Measurements from ENCODE around the gene SPATA13. TPM values are rescaled to one million over a fixed set of nuclear protein-coding genes. Genes with fewer than 3 reads are reported as not detected.
"Not testable (repeated sequence)": the region's sequence is repeated elsewhere in the genome, so short reads cannot be mapped to it uniquely, and the experiment has no call there.

Gene SPATA13
- total RNA-seq, 1 donor from 2014 or later = 11.8 TPM

DNA sequence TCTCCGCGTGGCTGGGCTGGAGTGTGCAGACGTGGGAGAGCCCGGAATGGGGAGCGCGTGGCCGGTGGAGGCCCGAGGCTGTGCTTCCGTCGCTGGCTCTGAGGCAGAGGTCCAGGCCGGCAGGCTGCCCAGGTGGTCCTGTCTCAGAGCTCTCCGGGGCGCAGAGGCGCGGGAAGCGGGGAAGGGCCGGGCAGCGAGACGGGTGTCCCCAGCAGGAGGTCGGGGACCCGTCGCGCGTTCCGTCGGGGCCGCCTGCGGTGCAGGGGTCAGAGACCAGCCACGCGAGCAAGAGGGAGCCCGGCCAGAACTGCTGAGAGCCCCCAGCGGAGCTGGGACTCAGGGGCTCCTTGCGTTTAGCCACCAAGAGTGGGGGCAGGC lies 147.5 kb downstream of the SPATA13 start:
- no peaks in the 10 kb centered on the region for H3K4me1 Mint-ChIP-seq
- ChIA-PET POLR2A (no interaction called here), CTCF (no interaction called here)
- no peaks in the 10 kb centered on the region for H3K9me3 Mint-ChIP-seq
- DNase-seq (no peak), ATAC-seq (ENCODE audit: low read depth) (no peak)
- no peak overlapping the region for H3K4me3 Mint-ChIP-seq
- H3K27ac Mint-ChIP-seq = no peak overlapping the region
- H3K27me3 Mint-ChIP-seq = peaks cover 4% of the 10 kb centered on the region
- TF ChIP-seq CTCF (IDR thresholded peaks at IDR 0.05) = no peak
- intact Hi-C loops (cut with micrococcal nuclease) = no loop called here
- H3K36me3 Mint-ChIP-seq (ENCODE audit: low read depth) = peaks cover 10% of the 10 kb centered on the region

GRCh38 chr13:24308488-24309020 lies 148.0 kb downstream of the SPATA13 start:
- H3K4me3 Mint-ChIP-seq = no peak overlapping the region
- H3K27ac Mint-ChIP-seq = no peak overlapping the region
- H3K4me1 Mint-ChIP-seq = no peaks in the 10 kb centered on the region
- ChIA-PET POLR2A (no interaction called here), CTCF (no interaction called here)
- H3K27me3 Mint-ChIP-seq = peaks cover 4% of the 10 kb centered on the region
- peaks cover 5% of the 10 kb centered on the region for H3K36me3 Mint-ChIP-seq (ENCODE audit: low read depth)
- TF ChIP-seq CTCF (IDR thresholded peaks at IDR 0.05) = no peak
- ATAC-seq (ENCODE audit: low read depth) (no peak), DNase-seq (no peak)
- intact Hi-C loops (cut with micrococcal nuclease) = no loop called here
- H3K9me3 Mint-ChIP-seq = no peaks in the 10 kb centered on the region

DNA sequence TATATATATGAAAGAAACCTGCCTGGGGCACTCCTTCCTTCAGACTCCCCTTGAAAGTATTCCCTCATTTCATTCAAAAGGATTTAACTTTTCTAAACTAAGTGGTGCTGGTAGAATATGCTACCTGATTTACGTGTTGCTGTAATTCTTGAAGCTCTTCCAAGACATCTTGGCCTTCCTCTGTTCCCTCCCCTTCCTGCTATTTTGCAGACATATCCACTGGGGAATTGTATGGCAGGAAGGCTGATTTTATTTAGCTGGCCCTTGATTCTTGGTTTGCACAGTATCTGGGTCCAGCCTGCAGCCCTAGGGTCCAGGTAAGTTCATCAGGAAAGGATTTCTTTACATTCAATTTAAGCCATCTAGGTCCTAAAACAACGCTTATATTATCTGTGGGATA lies 148.8 kb downstream of the SPATA13 start, which contains the start of gene C1QTNF9:
TSS of gene C1QTNF9 (plus strand) at position 281 of the 400 bp plus-strand sequence. CDS start 6,424 bp downstream, outside the sequence.
- H3K27ac Mint-ChIP-seq; H3K27me3 Mint-ChIP-seq; CTCF ChIA-PET; H3K4me3 Mint-ChIP-seq; intact Hi-C loops (cut with micrococcal nuclease); POLR2A ChIA-PET; ATAC-seq (ENCODE audit: low read depth); H3K9me3 Mint-ChIP-seq; DNase-seq; H3K4me1 Mint-ChIP-seq; H3K36me3 Mint-ChIP-seq (ENCODE audit: low read depth): not testable (repeated sequence)

- DNase-seq (no peak), ATAC-seq (ENCODE audit: low read depth) (no peak)
- H3K36me3 Mint-ChIP-seq (ENCODE audit: low read depth) = no peaks in the 10 kb centered on the region
- H3K4me3 Mint-ChIP-seq = no peak overlapping the region
- ChIA-PET POLR2A (no interaction called here), CTCF (no interaction called here)
- H3K27ac Mint-ChIP-seq = no peak overlapping the region
- intact Hi-C loops (cut with micrococcal nuclease) = no loop called here
- peaks cover 8% of the 10 kb centered on the region for H3K27me3 Mint-ChIP-seq
- no peak for TF ChIP-seq CTCF (IDR thresholded peaks at IDR 0.05)
- H3K9me3 Mint-ChIP-seq = no peaks in the 10 kb centered on the region
- H3K4me1 Mint-ChIP-seq = no peaks in the 10 kb centered on the region
Measured at GRCh38 chr13:24313439-24313838, 152.9 kb downstream of the SPATA13 start.

- intact Hi-C loops (cut with micrococcal nuclease); POLR2A ChIA-PET; DNase-seq; H3K4me3 Mint-ChIP-seq; ATAC-seq (ENCODE audit: low read depth); H3K36me3 Mint-ChIP-seq (ENCODE audit: low read depth); CTCF ChIA-PET; H3K9me3 Mint-ChIP-seq; H3K4me1 Mint-ChIP-seq; H3K27ac Mint-ChIP-seq: not testable (repeated sequence)
- H3K27me3 Mint-ChIP-seq = peaks cover 10% of the 10 kb centered on the region
Measured at GRCh38 chr13:24317835-24318234, 157.3 kb downstream of the SPATA13 start.

DNA sequence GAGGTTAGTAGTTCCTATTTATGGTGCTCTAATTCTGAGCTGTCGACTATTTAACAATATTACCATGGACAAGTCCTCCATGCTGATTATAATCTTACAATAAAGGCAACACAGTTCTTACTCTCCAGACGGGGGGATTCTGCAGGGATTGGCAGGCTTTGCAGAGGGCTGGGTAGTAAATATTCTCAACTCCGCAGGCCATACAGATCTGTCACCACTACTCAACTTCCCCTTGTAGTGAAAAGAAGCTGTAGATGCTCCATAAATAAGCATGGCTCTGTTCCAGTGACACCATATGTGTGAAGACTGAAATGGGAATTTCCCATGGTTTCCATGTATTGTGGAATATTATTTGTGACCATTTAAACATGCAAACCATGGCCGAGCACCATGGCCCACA lies 158.4 kb downstream of the SPATA13 start:
- ATAC-seq (ENCODE audit: low read depth); CTCF ChIA-PET; H3K4me3 Mint-ChIP-seq; intact Hi-C loops (cut with micrococcal nuclease); H3K27ac Mint-ChIP-seq; H3K27me3 Mint-ChIP-seq; H3K36me3 Mint-ChIP-seq (ENCODE audit: low read depth); DNase-seq; POLR2A ChIA-PET; H3K4me1 Mint-ChIP-seq; H3K9me3 Mint-ChIP-seq: not testable (repeated sequence)

GRCh38 chr13:24319641-24320040 lies 159.1 kb downstream of the SPATA13 start:
- POLR2A ChIA-PET, H3K4me1 Mint-ChIP-seq: not testable (repeated sequence)

GRCh38 chr13:24321416-24321815 lies 160.9 kb downstream of the SPATA13 start:
- H3K27me3 Mint-ChIP-seq = peaks cover 12% of the 10 kb centered on the region
- H3K4me1 Mint-ChIP-seq; H3K36me3 Mint-ChIP-seq (ENCODE audit: low read depth); DNase-seq; POLR2A ChIA-PET; CTCF ChIA-PET; H3K4me3 Mint-ChIP-seq; H3K27ac Mint-ChIP-seq; intact Hi-C loops (cut with micrococcal nuclease); ATAC-seq (ENCODE audit: low read depth); H3K9me3 Mint-ChIP-seq: not testable (repeated sequence)

More at GRCh38 chr13:24319641-24320040, 159.1 kb downstream of the SPATA13 start:
- DNase-seq; ATAC-seq (ENCODE audit: low read depth); H3K36me3 Mint-ChIP-seq (ENCODE audit: low read depth); intact Hi-C loops (cut with micrococcal nuclease); CTCF ChIA-PET; H3K4me3 Mint-ChIP-seq; H3K9me3 Mint-ChIP-seq; H3K27ac Mint-ChIP-seq: not testable (repeated sequence)
- peaks cover 10% of the 10 kb centered on the region for H3K27me3 Mint-ChIP-seq

GRCh38 chr13:24322470-24322869 lies 161.9 kb downstream of the SPATA13 start:
- H3K9me3 Mint-ChIP-seq; H3K27ac Mint-ChIP-seq; H3K36me3 Mint-ChIP-seq (ENCODE audit: low read depth); H3K4me1 Mint-ChIP-seq; DNase-seq; intact Hi-C loops (cut with micrococcal nuclease); H3K4me3 Mint-ChIP-seq; POLR2A ChIA-PET; CTCF ChIA-PET; ATAC-seq (ENCODE audit: low read depth): not testable (repeated sequence)
- H3K27me3 Mint-ChIP-seq = peaks cover 18% of the 10 kb centered on the region

Measured in activated B cell treated with CpG ODN at 0.5 μM for 24 hours (primary cell).